ENCODE measurements around the gene MRPL43.

Gene MRPL43

GRCh38 chr10:100968062-100968736, 19.1 kb downstream of the MRPL43 start:
- Histone ChIP-seq H3K27ac (replicated peaks) (no peak overlapping the region), H3K4me3 (replicated peaks; ENCODE audit: insufficient read depth, low read length) (no peak overlapping the region), H3K27me3 (ENCODE audit: insufficient read depth, poor library complexity, severe bottlenecking) (no peaks in the 10 kb centered on the region)
- TF ChIP-seq SPI1 (IDR thresholded peaks at IDR 0.05; ENCODE audit: borderline replicate concordance, low read depth) (no peak), REST (IDR thresholded peaks at IDR 0.05; ENCODE audit: insufficient replicate concordance, low read depth) (no peak), CTCF (IDR thresholded peaks at IDR 0.05; ENCODE audit: insufficient read depth, low read length) (no peak), GABPA (IDR thresholded peaks at IDR 0.05; ENCODE audit: low read depth) (no peak), POLR2AphosphoS5 (IDR thresholded peaks at IDR 0.05; ENCODE audit: low read depth) (no peak)
- no peak for DNase-seq (ENCODE audit: low read depth in 1 of 2, low spot score in 1 of 2)

- Histone ChIP-seq H3K27me3 (ENCODE audit: insufficient read depth, poor library complexity, severe bottlenecking) (no peaks in the 10 kb centered on the region), H3K27ac (replicated peaks) (no peak overlapping the region), H3K4me3 (replicated peaks; ENCODE audit: insufficient read depth, low read length) (no peak overlapping the region)
- no peak for TF ChIP-seq REST (IDR thresholded peaks at IDR 0.05; ENCODE audit: insufficient replicate concordance, low read depth)
- no peak for TF ChIP-seq GABPA (IDR thresholded peaks at IDR 0.05; ENCODE audit: low read depth)
- no peak for TF ChIP-seq CTCF (IDR thresholded peaks at IDR 0.05; ENCODE audit: insufficient read depth, low read length)
- TF ChIP-seq SPI1 (IDR thresholded peaks at IDR 0.05; ENCODE audit: borderline replicate concordance, low read depth): no peak
- TF ChIP-seq POLR2AphosphoS5 (IDR thresholded peaks at IDR 0.05; ENCODE audit: low read depth): no peak
- DNase-seq (ENCODE audit: low read depth in 1 of 2, low spot score in 1 of 2): no peak
Measured at GRCh38 chr10:100967332-100967731, 20.0 kb downstream of the MRPL43 start.

GRCh38 chr10:100966887-100967286, 20.4 kb downstream of the MRPL43 start:
- Histone ChIP-seq H3K4me3 (replicated peaks; ENCODE audit: insufficient read depth, low read length) (no peak overlapping the region), H3K27ac (replicated peaks) (no peak overlapping the region), H3K27me3 (ENCODE audit: insufficient read depth, poor library complexity, severe bottlenecking) (no peaks in the 10 kb centered on the region)
- TF ChIP-seq SPI1 (IDR thresholded peaks at IDR 0.05; ENCODE audit: borderline replicate concordance, low read depth) (no peak), REST (IDR thresholded peaks at IDR 0.05; ENCODE audit: insufficient replicate concordance, low read depth) (no peak), POLR2AphosphoS5 (IDR thresholded peaks at IDR 0.05; ENCODE audit: low read depth) (no peak), GABPA (IDR thresholded peaks at IDR 0.05; ENCODE audit: low read depth) (no peak), CTCF (IDR thresholded peaks at IDR 0.05; ENCODE audit: insufficient read depth, low read length) (no peak)
- no peak for DNase-seq (ENCODE audit: low read depth in 1 of 2, low spot score in 1 of 2)

Data from HL-60 (cell line).